HG02973 (cell line): ENCODE results near the gene SYCP1.
"Not testable (repeated sequence)": the region's sequence is repeated elsewhere in the genome, so short reads cannot be mapped to it uniquely, and the experiment has no call there.

Experiments
- ATAC-seq: cut with Tn5 transposase; IDR thresholded peaks from one replicate; pipeline ENCODE4 v1.9.1; 2021; ENCODE audit warnings: moderate library complexity; ENCODE audit not compliant: unreplicated experiment

The SYCP1 gene

GRCh38 chr1:114956570-114956969 is 101.9 kb downstream of the SYCP1 start:
- ATAC-seq: no peak

- ATAC-seq: no peak
Observed at GRCh38 chr1:114959423-114959822, 104.8 kb downstream of the SYCP1 start.

- ATAC-seq: no peak
Observed at GRCh38 chr1:114976891-114977290, 122.2 kb downstream of the SYCP1 start.

GRCh38 chr1:114979278-114979891 is 124.7 kb downstream of the SYCP1 start:
- no peak for ATAC-seq

- no peak for ATAC-seq
Observed at GRCh38 chr1:114982251-114982650, 127.6 kb downstream of the SYCP1 start.

- no peak for ATAC-seq
Observed at GRCh38 chr1:114986286-114986685, 131.6 kb downstream of the SYCP1 start.

GRCh38 chr1:114988095-114988494 is 133.4 kb downstream of the SYCP1 start:
- no peak for ATAC-seq

GRCh38 chr1:114997510-114998289 is 143.0 kb downstream of the SYCP1 start:
- ATAC-seq: no peak

- ATAC-seq: no peak
Observed at GRCh38 chr1:115006191-115006590, 151.5 kb downstream of the SYCP1 start.

GRCh38 chr1:115012006-115012405 is 157.3 kb downstream of the SYCP1 start:
- ATAC-seq: no peak

GRCh38 chr1:115012434-115012833 is 157.8 kb downstream of the SYCP1 start:
- ATAC-seq: no peak

GRCh38 chr1:115013792-115014191 is 159.1 kb downstream of the SYCP1 start:
- ATAC-seq: no peak

GRCh38 chr1:115019549-115019948 is 164.9 kb downstream of the SYCP1 start:
- ATAC-seq: not testable (repeated sequence)

GRCh38 chr1:115021145-115021544 is 166.5 kb downstream of the SYCP1 start:
- no peak for ATAC-seq

- ATAC-seq: no peak
Observed at GRCh38 chr1:115023593-115023992, 168.9 kb downstream of the SYCP1 start.

GRCh38 chr1:115029526-115029925 is 174.9 kb downstream of the SYCP1 start, which contains the start of gene TSHB:
Gene TSHB, plus strand, starts transcription at chr1:115029826. Its CDS starts 3,537 bp downstream, at chr1:115033363.
- ATAC-seq: no peak

- ATAC-seq: no peak
Observed at GRCh38 chr1:115031595-115031994, 176.9 kb downstream of the SYCP1 start.

- no peak for ATAC-seq
Observed at GRCh38 chr1:115035652-115036051, 181.0 kb downstream of the SYCP1 start.

- no peak for ATAC-seq
Observed at GRCh38 chr1:115036814-115037507, 182.3 kb downstream of the SYCP1 start.

- ATAC-seq: no peak
Observed at GRCh38 chr1:115040501-115040900, 185.8 kb downstream of the SYCP1 start.

GRCh38 chr1:115041654-115042053 is 187.0 kb downstream of the SYCP1 start:
- ATAC-seq: no peak
